Right atrium auricular region (tissue), 2 donors: ENCODE data around the gene C1QTNF3. TPM values are rescaled to one million over a fixed set of nuclear protein-coding genes. Genes with fewer than 3 reads are reported as not detected.

Experiments
- DNase-seq: peaks from one replicate; pipeline ENCODE4 v3.0.0-alpha.2; 2019; ENCODE audit warnings: low spot score
- H3K27ac ChIP-seq, 2 donors: fragments of 200-600 bp; sonication (generic); 1 replicate in 1 of 2; 2 replicates in 1 of 2; pipeline ENCODE4 v1.5.1; 2016 to 2019
- H3K27me3 ChIP-seq, 2 donors: fragments of 200-600 bp; sonication (generic); one replicate each; pipeline versions ENCODE4 v1.5.1 to v1.6.0; 2017 to 2019
- H3K36me3 ChIP-seq: fragments of 200-600 bp; sonication (generic); one replicate; pipeline ENCODE4 v1.5.1; 2016
- H3K4me1 ChIP-seq, 2 donors: fragments of 200-600 bp; sonication (generic); one replicate each; pipeline versions ENCODE4 v1.5.1 to v1.6.0; 2017 to 2019
- H3K4me3 ChIP-seq, 2 donors: fragments of 200-600 bp; sonication (generic); 1 replicate in 1 of 2; 2 replicates in 1 of 2; pipeline ENCODE4 v1.5.1; 2017 to 2019; ENCODE audit warnings: mild to moderate bottlenecking in 1 of 2, moderate library complexity in 1 of 2
- H3K9me3 ChIP-seq, 2 donors: fragments of 200-600 bp; sonication (generic); one replicate each; pipeline ENCODE4 v1.5.1; 2019
- total RNA-seq, 2 donors: library from RNA; depleted of rRNA; stranded (reverse); fragments of >200 nt; gene quantifications; one replicate each; pipeline ENCODE4 v1.1.0, GENCODE V29; 2016
- TF ChIP-seq, protein P1 (sequence below), 2 donors: fragments of 200-600 bp; sonication (generic); IDR thresholded peaks; one replicate each; pipeline ENCODE4 v1.5.1; 2019; ENCODE audit warnings: antibody characterized with exemption in 2 of 2

C1QTNF3 gene
- total RNA-seq, 2 donors from 2014 or later = 1.2 to 2.0 TPM

DNA sequence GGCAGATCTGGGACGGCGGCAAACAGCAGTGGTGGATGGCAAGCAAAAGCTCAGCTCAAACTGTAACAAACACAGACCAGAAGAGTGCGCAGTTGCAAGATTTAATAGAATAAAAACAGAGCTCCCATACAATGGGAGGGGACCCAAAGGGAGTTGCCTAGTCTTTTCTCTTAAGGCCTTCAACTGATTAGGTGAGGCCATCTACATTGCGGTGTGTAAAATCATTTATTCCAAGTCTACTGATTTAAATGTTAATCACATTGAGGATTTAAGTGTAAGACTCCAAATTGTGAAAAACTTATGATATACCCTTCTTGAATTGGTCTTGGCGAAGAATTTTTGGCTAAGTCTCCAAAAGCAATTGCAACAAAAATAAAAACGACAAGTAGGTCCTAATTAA, 21.6 kb upstream of the C1QTNF3 start:
- TF ChIP-seq, protein P1, sequence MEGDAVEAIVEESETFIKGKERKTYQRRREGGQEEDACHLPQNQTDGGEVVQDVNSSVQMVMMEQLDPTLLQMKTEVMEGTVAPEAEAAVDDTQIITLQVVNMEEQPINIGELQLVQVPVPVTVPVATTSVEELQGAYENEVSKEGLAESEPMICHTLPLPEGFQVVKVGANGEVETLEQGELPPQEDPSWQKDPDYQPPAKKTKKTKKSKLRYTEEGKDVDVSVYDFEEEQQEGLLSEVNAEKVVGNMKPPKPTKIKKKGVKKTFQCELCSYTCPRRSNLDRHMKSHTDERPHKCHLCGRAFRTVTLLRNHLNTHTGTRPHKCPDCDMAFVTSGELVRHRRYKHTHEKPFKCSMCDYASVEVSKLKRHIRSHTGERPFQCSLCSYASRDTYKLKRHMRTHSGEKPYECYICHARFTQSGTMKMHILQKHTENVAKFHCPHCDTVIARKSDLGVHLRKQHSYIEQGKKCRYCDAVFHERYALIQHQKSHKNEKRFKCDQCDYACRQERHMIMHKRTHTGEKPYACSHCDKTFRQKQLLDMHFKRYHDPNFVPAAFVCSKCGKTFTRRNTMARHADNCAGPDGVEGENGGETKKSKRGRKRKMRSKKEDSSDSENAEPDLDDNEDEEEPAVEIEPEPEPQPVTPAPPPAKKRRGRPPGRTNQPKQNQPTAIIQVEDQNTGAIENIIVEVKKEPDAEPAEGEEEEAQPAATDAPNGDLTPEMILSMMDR (IDR thresholded peaks at IDR 0.05) = no peak
- DNase-seq = no peak
- H3K4me3 ChIP-seq = no peak overlapping the region
- H3K27me3 ChIP-seq = no peaks in the 10 kb centered on the region
- no peaks in the 10 kb centered on the region for H3K4me1 ChIP-seq
- no peak overlapping the region for H3K27ac ChIP-seq
- no peaks in the 10 kb centered on the region for H3K36me3 ChIP-seq
- H3K9me3 ChIP-seq = no peaks in the 10 kb centered on the region

GRCh38 chr5:34062419-34062818, 19.4 kb upstream of the C1QTNF3 start:
- no peaks in the 10 kb centered on the region for H3K9me3 ChIP-seq
- no peak overlapping the region for H3K27ac ChIP-seq
- no peaks in the 10 kb centered on the region for H3K36me3 ChIP-seq
- H3K4me3 ChIP-seq = no peak overlapping the region
- H3K27me3 ChIP-seq = no peaks in the 10 kb centered on the region
- DNase-seq = no peak
- TF ChIP-seq, protein P1 (IDR thresholded peaks at IDR 0.05) = no peak
- no peaks in the 10 kb centered on the region for H3K4me1 ChIP-seq

DNA sequence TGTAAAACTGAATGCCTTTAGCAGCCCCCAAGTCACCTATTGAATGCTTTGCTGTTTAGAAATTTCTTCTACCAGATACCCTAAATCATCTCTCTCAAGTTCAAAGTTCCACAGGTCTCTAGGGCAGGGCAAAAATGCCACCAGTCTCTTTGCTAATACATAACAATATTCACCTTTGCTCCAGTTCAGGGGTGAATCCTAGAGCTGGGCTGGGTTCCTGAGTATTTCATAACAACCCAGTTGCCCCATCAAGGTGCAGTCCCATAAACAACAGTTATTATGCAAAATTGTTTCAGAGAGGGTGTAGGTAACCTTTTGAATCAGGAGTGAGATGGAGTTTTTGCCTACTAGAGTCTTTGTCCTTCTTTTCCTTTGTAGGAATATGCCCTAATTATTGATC, 19.0 kb upstream of the C1QTNF3 start:
- Histone ChIP-seq H3K9me3 (no peaks in the 10 kb centered on the region), H3K27ac (no peak overlapping the region), H3K27me3 (no peaks in the 10 kb centered on the region), H3K4me3 (no peak overlapping the region), H3K4me1 (no peaks in the 10 kb centered on the region), H3K36me3 (no peaks in the 10 kb centered on the region)
- no peak for DNase-seq
- TF ChIP-seq, protein P1 (IDR thresholded peaks at IDR 0.05) = no peak

DNA sequence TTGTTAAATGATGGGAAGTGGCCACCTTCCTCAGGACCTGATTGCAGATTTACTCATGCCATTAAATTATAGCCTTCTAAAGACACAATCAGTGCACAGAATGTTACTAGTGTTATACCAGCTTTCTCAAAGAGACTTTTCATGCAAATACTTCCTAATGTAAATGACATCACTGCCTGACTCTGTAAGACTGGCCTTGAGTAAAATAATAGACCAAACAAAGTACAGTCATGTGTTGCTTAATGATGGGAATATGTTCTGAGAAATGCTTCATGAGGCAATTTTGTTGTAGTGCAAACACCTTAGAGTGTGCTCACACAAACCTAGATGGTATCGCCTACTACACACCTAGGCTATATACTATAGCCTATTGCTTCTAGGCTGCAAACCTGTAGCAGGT, 17.0 kb upstream of the C1QTNF3 start:
- no peak overlapping the region for H3K27ac ChIP-seq
- no peaks in the 10 kb centered on the region for H3K4me1 ChIP-seq
- H3K27me3 ChIP-seq = no peaks in the 10 kb centered on the region
- no peaks in the 10 kb centered on the region for H3K36me3 ChIP-seq
- H3K9me3 ChIP-seq = no peaks in the 10 kb centered on the region
- no peak for DNase-seq
- no peak overlapping the region for H3K4me3 ChIP-seq
- TF ChIP-seq, protein P1 (IDR thresholded peaks at IDR 0.05) = no peak

DNA sequence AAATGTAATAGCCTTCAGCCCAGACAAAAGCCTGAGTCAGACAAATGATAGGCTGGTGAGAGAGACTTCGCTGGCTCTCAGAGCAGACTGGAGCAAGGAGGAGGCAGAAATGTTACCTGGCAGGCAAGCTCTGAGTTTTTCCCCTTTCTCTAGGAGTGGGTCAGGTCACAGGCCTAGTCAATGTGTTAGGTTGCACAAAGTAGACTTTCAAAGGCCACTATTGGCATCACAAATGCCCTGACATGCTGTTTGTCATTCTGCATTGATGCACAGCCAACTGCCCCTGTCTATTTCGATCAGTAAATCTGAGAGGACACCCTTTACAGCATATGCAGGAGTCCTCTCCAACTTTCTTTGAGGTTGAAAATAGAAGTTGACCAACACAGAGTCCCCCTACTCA, 15.5 kb upstream of the C1QTNF3 start:
- no peak for DNase-seq
- Histone ChIP-seq H3K4me3 (no peak overlapping the region), H3K27ac (no peak overlapping the region), H3K27me3 (no peaks in the 10 kb centered on the region), H3K4me1 (peaks cover 0 to 2% of the 10 kb centered on the region in 2 donors), H3K9me3 (no peaks in the 10 kb centered on the region), H3K36me3 (no peaks in the 10 kb centered on the region)
- TF ChIP-seq, protein P1 (IDR thresholded peaks at IDR 0.05) = no peak

- Histone ChIP-seq H3K4me3 (no peak overlapping the region), H3K27ac (no peak overlapping the region), H3K36me3 (no peaks in the 10 kb centered on the region), H3K9me3 (no peaks in the 10 kb centered on the region), H3K4me1 (peaks cover 0 to 11% of the 10 kb centered on the region in 2 donors), H3K27me3 (no peaks in the 10 kb centered on the region)
- TF ChIP-seq, protein P1 (IDR thresholded peaks at IDR 0.05) = no peak
- DNase-seq = no peak
These were observed 14.6 kb upstream of the C1QTNF3 start for GRCh38 chr5:34057569-34057968.
